Measurements from ENCODE around the gene AMOTL2. TPM values are rescaled to one million over a fixed set of nuclear protein-coding genes. Genes with fewer than 3 reads are reported as not detected.

AMOTL2 gene
- total RNA-seq, 1 experiment from 2014 or later, result 76.9 TPM

DNA sequence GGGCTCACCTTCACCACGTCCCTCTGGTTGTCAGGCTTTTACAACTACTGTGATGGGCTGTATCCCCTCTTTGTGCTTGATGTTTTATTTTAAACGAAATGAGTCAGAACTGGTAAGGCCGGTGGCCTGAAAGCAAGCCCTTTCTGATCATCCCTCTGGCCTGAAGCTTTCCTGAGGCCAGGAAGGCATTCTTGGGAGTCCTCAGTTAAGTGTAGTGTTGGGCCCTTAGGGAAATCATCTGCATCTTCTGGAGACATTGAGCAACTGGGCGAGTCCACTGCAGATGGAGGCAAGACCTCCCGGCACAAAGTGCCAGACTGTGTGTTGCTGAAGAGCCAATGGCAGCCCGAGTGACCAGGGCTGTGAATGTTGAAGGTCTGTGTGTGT lies 33.0 kb upstream of the AMOTL2 start:
- ChIA-PET POLR2A (interaction anchor here (0.8 to 2.6 kb wide), 5 partner anchors 29 to 94 kb away, joined by 3 to 16 read pairs (median 4); partner anchors contain the start of gene AMOTL2), CTCF (interaction anchor here (0.7 to 1.8 kb wide), 8 partner anchors 22 to 194 kb away, joined by 3 to 9 read pairs (median 4); no protein-coding TSS in a partner anchor)
- H3K27ac Mint-ChIP-seq, result no peak overlapping the region
- no peak for DNase-seq (ENCODE audit: low spot score)
- H3K4me3 Mint-ChIP-seq, result peak overlapping the region; percentile 62
- H3K27me3 Mint-ChIP-seq (ENCODE audit: low read depth), result peaks cover 56% of the 10 kb centered on the region
- peaks cover 17% of the 10 kb centered on the region for H3K9me3 Mint-ChIP-seq
- ATAC-seq, result peak; percentile 36
- no peak for TF ChIP-seq MYBL2 (CRISPR knock-in tag; IDR thresholded peaks at IDR 0.05)
- TF ChIP-seq, protein P1, sequence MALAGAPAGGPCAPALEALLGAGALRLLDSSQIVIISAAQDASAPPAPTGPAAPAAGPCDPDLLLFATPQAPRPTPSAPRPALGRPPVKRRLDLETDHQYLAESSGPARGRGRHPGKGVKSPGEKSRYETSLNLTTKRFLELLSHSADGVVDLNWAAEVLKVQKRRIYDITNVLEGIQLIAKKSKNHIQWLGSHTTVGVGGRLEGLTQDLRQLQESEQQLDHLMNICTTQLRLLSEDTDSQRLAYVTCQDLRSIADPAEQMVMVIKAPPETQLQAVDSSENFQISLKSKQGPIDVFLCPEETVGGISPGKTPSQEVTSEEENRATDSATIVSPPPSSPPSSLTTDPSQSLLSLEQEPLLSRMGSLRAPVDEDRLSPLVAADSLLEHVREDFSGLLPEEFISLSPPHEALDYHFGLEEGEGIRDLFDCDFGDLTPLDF (CRISPR knock-in tag; IDR thresholded peaks at IDR 0.05), result no peak
- TF ChIP-seq ELF4 (CRISPR knock-in tag; IDR thresholded peaks at IDR 0.05; ENCODE audit: low read depth), result no peak
- TF ChIP-seq, protein P2, sequence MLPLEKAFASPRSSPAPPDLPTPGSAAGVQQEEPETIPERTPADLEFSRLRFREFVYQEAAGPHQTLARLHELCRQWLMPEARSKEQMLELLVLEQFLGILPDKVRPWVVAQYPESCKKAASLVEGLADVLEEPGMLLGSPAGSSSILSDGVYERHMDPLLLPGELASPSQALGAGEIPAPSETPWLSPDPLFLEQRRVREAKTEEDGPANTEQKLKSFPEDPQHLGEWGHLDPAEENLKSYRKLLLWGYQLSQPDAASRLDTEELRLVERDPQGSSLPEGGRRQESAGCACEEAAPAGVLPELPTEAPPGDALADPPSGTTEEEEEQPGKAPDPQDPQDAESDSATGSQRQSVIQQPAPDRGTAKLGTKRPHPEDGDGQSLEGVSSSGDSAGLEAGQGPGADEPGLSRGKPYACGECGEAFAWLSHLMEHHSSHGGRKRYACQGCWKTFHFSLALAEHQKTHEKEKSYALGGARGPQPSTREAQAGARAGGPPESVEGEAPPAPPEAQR (CRISPR knock-in tag; IDR thresholded peaks at IDR 0.05), result no peak
- no peak for TF ChIP-seq FOXK1 (CRISPR knock-in tag; IDR thresholded peaks at IDR 0.05)
- TF ChIP-seq PRRX2 (CRISPR knock-in tag; IDR thresholded peaks at IDR 0.05), result no peak
- no peak for TF ChIP-seq ZNF671 (CRISPR knock-in tag; IDR thresholded peaks at IDR 0.05)
- TF ChIP-seq, protein P3, sequence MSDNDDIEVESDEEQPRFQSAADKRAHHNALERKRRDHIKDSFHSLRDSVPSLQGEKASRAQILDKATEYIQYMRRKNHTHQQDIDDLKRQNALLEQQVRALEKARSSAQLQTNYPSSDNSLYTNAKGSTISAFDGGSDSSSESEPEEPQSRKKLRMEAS (CRISPR knock-in tag; IDR thresholded peaks at IDR 0.05), result no peak
- TF ChIP-seq, protein P4, sequence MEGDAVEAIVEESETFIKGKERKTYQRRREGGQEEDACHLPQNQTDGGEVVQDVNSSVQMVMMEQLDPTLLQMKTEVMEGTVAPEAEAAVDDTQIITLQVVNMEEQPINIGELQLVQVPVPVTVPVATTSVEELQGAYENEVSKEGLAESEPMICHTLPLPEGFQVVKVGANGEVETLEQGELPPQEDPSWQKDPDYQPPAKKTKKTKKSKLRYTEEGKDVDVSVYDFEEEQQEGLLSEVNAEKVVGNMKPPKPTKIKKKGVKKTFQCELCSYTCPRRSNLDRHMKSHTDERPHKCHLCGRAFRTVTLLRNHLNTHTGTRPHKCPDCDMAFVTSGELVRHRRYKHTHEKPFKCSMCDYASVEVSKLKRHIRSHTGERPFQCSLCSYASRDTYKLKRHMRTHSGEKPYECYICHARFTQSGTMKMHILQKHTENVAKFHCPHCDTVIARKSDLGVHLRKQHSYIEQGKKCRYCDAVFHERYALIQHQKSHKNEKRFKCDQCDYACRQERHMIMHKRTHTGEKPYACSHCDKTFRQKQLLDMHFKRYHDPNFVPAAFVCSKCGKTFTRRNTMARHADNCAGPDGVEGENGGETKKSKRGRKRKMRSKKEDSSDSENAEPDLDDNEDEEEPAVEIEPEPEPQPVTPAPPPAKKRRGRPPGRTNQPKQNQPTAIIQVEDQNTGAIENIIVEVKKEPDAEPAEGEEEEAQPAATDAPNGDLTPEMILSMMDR (IDR thresholded peaks at IDR 0.05), result no peak
- TF ChIP-seq GTF2I (CRISPR knock-in tag; conservative IDR thresholded peaks at IDR 0.05), result no peak
- TF ChIP-seq MXD4 (CRISPR knock-in tag; IDR thresholded peaks at IDR 0.05; ENCODE audit: borderline replicate concordance), result no peak
- TF ChIP-seq ZNF232 (CRISPR knock-in tag; IDR thresholded peaks at IDR 0.05), result no peak
- TF ChIP-seq, protein P5, sequence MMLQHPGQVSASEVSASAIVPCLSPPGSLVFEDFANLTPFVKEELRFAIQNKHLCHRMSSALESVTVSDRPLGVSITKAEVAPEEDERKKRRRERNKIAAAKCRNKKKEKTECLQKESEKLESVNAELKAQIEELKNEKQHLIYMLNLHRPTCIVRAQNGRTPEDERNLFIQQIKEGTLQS (CRISPR knock-in tag; conservative IDR thresholded peaks at IDR 0.05), result no peak
- peaks cover 56% of the 10 kb centered on the region for H3K4me1 Mint-ChIP-seq
- peaks cover 16% of the 10 kb centered on the region for H3K36me3 Mint-ChIP-seq

DNA sequence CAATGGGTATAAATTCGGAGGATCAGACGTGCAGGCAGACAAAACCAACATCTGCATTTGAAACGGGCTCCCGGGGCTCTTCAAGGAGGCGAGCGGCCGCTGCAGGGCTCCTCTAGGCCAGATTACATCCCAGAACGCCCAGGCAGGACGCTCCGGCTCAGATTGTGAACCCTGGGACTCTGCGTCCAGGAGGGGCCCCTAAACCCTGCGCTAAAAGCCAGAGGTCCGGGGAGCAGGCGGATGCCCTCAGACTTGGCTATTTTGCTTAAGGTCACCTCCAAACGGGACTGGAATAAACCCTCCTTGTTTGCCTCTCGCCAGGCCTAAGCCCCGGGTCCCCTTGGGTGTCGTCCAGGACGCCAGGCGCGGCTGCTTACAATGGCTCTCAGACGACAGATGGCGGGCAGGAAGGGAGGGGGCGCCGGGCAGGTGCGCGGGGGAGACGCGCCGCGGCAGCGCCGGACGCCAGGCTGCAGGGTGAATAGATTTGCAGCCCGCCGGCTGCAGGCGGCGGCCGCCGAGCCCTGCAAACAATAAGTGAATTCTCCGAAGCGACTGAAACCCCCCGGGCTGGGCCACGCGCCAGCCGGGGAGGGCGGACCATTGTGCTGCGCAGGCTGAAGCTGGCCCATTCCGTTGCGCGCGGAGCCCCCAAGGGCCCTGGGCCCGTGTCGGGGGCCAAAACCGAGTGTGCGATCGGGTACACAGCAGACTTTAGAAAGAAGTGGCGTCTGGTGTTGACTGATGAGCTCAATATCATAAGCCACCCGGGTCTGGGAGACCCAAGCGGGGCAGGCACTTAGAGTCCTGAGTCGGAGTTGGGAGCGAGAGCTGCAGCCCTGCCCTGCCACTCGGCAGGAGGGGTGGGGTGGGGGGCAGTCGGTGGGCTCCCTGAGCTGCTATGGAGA lies 32.3 kb upstream of the AMOTL2 start:
- H3K4me3 Mint-ChIP-seq, result peak overlapping the region; percentile 62
- CTCF ChIA-PET, result interaction anchor here (0.7 to 1.8 kb wide), 10 partner anchors 22 to 193 kb away, joined by 3 to 9 read pairs (median 4); no protein-coding TSS in a partner anchor
- H3K27ac Mint-ChIP-seq, result peak overlapping the region; percentile 57; the same call in 1 of the 2 replicates
- peak; percentile 79 for DNase-seq (ENCODE audit: low spot score)
- H3K9me3 Mint-ChIP-seq, result peaks cover 23% of the 10 kb centered on the region
- peaks cover 22% of the 10 kb centered on the region for H3K36me3 Mint-ChIP-seq
- peaks cover 56% of the 10 kb centered on the region for H3K4me1 Mint-ChIP-seq
- ATAC-seq, result peak; percentile 75
- H3K27me3 Mint-ChIP-seq (ENCODE audit: low read depth), result peaks cover 56% of the 10 kb centered on the region
- POLR2A ChIA-PET, result interaction anchor here (0.8 to 2.6 kb wide), 5 partner anchors 28 to 94 kb away, joined by 3 to 16 read pairs (median 4); partner anchors contain the start of gene AMOTL2
- TF ChIP-seq NFYB (CRISPR knock-in tag; conservative IDR thresholded peaks at IDR 0.05; ENCODE audit: low read depth) (no peak), FOXP1 (CRISPR knock-in tag; IDR thresholded peaks at IDR 0.05; ENCODE audit: borderline replicate concordance) (peak; percentile 65; the same call in 1 of the 2 replicates), SMAD3 (CRISPR knock-in tag; IDR thresholded peaks at IDR 0.05; ENCODE audit: borderline replicate concordance) (0 out of 2 replicates have a peak, but pooled peaks have one; percentile 33)
- TF ChIP-seq, protein P6, sequence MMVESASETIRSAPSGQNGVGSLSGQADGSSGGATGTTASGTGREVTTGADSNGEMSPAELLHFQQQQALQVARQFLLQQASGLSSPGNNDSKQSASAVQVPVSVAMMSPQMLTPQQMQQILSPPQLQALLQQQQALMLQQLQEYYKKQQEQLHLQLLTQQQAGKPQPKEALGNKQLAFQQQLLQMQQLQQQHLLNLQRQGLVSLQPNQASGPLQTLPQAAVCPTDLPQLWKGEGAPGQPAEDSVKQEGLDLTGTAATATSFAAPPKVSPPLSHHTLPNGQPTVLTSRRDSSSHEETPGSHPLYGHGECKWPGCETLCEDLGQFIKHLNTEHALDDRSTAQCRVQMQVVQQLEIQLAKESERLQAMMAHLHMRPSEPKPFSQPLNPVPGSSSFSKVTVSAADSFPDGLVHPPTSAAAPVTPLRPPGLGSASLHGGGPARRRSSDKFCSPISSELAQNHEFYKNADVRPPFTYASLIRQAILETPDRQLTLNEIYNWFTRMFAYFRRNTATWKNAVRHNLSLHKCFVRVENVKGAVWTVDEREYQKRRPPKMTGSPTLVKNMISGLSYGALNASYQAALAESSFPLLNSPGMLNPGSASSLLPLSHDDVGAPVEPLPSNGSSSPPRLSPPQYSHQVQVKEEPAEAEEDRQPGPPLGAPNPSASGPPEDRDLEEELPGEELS (CRISPR knock-in tag; IDR thresholded peaks at IDR 0.05), result no peak
- TF ChIP-seq, protein P3 (CRISPR knock-in tag; IDR thresholded peaks at IDR 0.05), result peak; percentile 37; the same call in 1 of the 2 replicates
- TF ChIP-seq, protein P7, sequence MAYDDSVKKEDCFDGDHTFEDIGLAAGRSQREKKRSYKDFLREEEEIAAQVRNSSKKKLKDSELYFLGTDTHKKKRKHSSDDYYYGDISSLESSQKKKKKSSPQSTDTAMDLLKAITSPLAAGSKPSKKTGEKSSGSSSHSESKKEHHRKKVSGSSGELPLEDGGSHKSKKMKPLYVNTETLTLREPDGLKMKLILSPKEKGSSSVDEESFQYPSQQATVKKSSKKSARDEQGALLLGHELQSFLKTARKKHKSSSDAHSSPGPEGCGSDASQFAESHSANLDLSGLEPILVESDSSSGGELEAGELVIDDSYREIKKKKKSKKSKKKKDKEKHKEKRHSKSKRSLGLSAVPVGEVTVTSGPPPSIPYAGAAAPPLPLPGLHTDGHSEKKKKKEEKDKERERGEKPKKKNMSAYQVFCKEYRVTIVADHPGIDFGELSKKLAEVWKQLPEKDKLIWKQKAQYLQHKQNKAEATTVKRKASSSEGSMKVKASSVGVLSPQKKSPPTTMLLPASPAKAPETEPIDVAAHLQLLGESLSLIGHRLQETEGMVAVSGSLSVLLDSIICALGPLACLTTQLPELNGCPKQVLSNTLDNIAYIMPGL (CRISPR knock-in tag; IDR thresholded peaks at IDR 0.05), result peak; percentile 77; the same call in 1 of the 2 replicates
- TF ChIP-seq, protein P8, sequence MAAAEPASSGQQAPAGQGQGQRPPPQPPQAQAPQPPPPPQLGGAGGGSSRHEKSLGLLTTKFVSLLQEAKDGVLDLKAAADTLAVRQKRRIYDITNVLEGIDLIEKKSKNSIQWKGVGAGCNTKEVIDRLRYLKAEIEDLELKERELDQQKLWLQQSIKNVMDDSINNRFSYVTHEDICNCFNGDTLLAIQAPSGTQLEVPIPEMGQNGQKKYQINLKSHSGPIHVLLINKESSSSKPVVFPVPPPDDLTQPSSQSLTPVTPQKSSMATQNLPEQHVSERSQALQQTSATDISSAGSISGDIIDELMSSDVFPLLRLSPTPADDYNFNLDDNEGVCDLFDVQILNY (CRISPR knock-in tag; IDR thresholded peaks at IDR 0.05), result peak; percentile 70; the same call in 1 of the 2 replicates

All from WTC11 (cell line).